Activated CD4-positive, CD25-positive, alpha-beta regulatory T cell (primary cell): ENCODE results near the gene NCKAP5.

Experiments
- DNase-seq, 4 experiments: peaks; one replicate each; lab custom pipeline; 2025; lab: John Stamatoyannopoulos, UW

The NCKAP5 gene

DNA sequence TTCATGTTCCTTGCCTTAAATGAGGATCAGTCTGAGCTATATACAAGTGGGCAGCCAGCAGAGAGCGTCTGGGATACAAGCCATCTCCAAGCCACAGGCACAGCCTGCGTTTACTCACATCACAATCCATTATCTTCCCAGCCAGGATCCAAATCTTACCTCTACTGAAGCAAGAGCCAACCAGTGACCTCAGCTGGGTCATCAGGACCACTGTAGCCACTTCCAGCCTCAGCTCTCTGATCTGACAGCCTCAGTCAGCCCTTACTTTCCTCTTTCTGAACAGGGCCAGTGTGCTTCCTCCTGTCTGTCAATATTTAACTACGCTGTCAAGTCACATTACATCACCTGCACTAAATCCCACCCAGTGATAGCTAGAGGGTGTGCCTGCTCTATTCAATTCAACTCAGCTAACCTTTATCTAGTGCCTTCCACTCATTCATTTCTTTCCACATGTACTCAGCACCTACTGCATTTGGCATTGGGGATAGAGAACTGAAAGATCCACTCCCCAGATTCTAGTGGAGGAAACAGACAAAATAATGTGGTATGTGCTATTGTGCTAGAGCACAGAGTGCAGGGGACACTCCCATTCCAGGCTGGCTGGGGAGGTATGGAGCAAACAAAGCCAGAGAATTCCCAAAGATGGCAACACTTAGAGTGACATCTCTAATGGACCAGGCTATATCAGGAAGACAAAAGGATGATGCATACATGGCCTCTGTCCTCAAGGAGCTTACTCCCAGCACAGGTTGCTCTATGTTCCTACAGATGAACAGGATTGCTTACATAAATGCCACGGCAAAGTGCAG is 146.5 kb downstream of the NCKAP5 start:
- DNase-seq = no peak

DNA sequence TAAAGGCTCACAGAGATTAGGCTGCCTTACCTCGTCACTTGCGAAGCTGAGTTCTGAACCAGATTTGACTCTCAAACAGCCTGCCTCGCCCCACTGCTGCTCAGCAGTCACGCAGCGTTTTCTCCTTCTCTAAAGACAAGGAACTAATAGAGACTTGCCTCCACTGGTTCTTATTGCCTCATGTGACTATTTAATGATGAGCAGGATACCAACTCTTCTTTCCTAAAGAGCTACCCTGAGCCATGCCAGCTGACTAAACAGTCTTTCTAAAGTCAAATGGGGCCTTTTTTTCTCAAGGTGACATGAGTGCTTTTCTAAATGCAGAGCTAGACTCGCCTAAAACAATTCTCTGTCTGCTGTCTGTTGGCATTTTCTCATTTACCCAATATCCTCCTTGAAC is 147.5 kb downstream of the NCKAP5 start:
- DNase-seq = no peak

GRCh38 chr2:133418671-133419070 is 149.6 kb downstream of the NCKAP5 start:
- DNase-seq = no peak

DNA sequence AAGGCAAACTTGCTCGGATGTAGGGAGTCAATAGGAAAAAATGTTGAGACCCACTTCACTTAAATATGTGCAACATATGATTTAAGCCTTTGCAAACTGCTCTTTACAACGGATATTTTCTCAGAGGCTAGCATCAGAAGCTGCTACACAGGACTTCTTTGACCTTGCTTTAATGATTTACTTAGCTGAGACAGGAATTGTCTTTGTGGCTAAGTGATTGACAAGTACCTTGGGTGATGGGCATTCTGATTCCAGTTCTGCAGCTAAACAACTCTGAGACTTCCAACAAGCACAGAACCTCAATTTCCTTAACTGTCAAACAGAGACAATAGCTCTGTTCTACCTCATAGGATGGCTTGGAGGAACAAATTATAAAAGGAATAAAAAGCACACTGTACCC is 150.2 kb downstream of the NCKAP5 start:
- no peak for DNase-seq

DNA sequence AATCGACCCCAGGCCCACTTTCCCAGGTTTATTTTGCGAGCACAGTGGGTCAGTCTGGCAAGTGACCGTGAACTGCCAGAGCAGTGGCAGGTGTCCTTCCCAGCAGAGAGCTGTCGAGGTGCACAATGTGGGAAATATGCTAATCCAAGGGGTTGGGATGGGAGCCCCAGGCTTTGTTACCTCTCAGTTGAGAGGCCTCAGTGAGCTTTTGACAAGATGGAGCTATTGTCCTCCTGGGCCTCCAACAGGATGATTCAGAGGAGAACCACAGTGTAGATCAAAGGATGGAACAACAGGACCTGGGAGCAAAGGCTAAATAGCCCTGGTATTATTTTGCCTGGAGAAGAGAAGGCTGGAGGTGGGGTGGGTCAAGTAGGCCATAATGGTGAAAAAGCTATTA is 150.8 kb downstream of the NCKAP5 start:
- DNase-seq = no peak

GRCh38 chr2:133416736-133417135 is 151.5 kb downstream of the NCKAP5 start:
- DNase-seq = no peak

GRCh38 chr2:133416146-133416545 is 152.1 kb downstream of the NCKAP5 start:
- DNase-seq = no peak

GRCh38 chr2:133415210-133415876 is 152.9 kb downstream of the NCKAP5 start:
- DNase-seq = no peak

- no peak for DNase-seq
Observed at GRCh38 chr2:133414486-133415209, 153.6 kb downstream of the NCKAP5 start.

DNA sequence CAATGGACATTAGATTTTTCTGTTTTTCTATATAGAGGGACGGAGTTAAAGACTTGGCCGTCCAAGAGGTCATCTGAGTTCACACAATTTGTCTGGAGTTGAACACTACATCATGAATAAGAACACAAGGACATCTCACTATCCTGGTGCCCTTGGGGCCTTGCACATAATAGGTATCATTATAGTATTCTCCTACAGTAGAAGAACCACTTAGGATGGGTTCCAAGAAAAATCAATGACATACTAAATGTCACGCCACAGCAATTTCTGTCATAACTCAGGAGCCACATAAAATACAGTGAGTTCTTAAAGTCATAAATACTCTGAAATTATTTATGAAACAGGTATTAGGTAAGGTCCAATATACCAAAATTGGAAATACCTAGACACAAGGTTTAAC is 154.4 kb downstream of the NCKAP5 start:
- DNase-seq = no peak

- no peak for DNase-seq
Observed at GRCh38 chr2:133412694-133413093, 155.6 kb downstream of the NCKAP5 start.

- no peak for DNase-seq
Observed at GRCh38 chr2:133411857-133412256, 156.4 kb downstream of the NCKAP5 start.

GRCh38 chr2:133411101-133411500 is 157.2 kb downstream of the NCKAP5 start:
- no peak for DNase-seq

DNA sequence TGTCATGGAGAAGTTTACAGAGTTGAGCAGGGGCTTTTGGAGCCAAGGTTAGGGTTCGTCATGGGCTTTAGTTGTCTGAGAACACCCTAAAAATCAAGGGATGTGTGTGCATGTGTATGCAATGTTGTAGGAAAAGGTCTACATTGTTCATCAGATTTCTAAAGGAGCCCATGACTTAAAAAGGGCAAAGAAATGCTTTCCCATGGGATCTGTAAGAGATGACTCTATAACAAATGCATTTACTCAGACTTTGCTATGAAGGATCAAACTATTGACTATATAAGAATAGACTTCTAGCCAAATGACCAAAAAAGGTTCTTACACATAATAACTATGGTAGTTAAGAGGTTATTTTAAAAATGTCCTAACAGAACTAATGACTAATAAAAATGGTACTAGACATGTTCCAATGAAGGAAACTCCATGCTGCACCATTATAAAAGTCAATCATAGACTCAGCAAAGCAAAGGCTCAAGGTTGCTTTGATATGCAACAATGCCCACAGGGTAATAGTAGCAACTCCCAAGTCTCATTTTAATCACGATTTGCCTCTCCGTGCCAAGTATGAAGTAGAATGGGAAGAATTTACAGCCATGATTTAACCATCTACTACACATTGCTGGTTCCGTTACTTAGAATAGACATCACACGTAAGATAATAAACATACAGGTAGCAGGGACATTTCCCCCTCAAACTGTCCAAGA is 158.5 kb downstream of the NCKAP5 start:
- DNase-seq = no peak

DNA sequence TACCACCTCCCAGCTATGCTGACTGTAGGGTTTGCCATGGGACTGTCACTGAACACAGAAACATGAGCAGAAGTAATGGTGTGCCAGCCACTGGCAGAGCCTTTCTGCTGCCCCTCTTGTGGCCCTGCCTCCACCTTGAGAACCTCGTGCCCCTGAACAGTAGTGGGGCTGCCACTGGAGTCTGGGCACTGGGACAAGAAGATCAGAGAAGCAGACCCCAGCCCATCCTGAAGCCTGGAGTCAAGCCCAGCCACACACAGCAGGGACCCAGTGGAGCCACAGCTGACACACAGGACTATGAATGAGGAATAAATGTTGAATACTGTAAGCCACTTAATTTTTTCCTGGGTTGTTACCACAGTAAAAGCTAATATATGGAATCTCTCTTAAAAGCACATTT is 159.6 kb downstream of the NCKAP5 start:
- no peak for DNase-seq

DNA sequence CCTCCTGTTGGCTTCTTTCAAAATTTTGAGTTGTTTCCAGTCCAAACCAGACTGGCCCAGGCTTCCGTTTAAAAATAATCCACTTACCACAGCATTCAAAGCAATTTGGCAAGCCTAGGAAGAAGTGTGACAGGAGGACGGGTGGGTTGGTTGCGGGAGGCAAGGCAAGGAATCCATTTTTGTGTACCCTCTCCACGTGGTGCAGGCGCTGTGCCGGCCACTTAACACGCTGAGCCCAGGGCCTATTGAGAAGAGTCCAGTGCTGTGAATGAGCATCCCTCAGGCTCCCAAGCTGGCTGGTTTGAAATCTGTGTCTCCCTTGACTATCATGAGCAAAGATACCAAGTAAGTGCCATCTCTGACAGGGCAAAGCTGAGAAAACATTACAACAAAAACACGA is 160.9 kb downstream of the NCKAP5 start:
- DNase-seq = no peak

GRCh38 chr2:133405252-133405651 is 163.0 kb downstream of the NCKAP5 start:
- no peak for DNase-seq

GRCh38 chr2:133400411-133400810 is 167.9 kb downstream of the NCKAP5 start:
- no peak for DNase-seq

- DNase-seq = no peak
Observed at GRCh38 chr2:133393895-133394294, 174.4 kb downstream of the NCKAP5 start.

GRCh38 chr2:133390156-133390555 is 178.1 kb downstream of the NCKAP5 start:
- DNase-seq = no peak

DNA sequence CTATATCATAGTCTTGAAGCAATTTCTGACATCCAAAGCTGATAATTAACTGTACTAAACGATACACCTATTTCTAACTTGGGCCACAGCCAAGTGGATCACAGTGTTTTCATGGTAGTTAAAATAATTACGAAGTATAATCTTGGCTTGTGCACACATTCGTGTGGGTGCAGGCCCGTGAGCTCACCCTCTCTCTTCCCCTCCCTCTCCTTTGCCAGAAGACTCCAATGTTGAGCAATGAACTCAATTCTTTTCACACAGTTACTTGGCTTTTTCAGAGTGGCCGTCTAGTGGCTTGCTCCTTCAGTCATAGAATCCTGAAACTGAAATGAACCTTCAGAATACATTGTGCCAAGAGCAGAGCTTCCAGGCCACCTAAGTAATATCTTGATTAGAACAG is 178.7 kb downstream of the NCKAP5 start:
- DNase-seq = no peak

- no peak for DNase-seq
Observed at GRCh38 chr2:133382566-133382965, 185.7 kb downstream of the NCKAP5 start.
